Prostate gland (tissue), 2 donors: ENCODE data around the gene KRTAP1-3. TPM values are rescaled to one million over a fixed set of nuclear protein-coding genes. Genes with fewer than 3 reads are reported as not detected.
"Not testable (repeated sequence)": the region's sequence is repeated elsewhere in the genome, so short reads cannot be mapped to it uniquely, and the experiment has no call there.

Experiments
- DNase-seq: peaks from one replicate; pipeline ENCODE4 v3.0.0-alpha.2; 2019; ENCODE audit warnings: low spot score
- H3K27ac ChIP-seq, 2 donors: fragments of 200-600 bp; sonication (generic); 2 replicates each; pipeline ENCODE4 v1.5.1; 2017 to 2019
- H3K27me3 ChIP-seq: fragments of 200-600 bp; sonication (generic); replicated peaks from 2 replicates; pipeline ENCODE4 v1.5.1; 2019; ENCODE audit not compliant: insufficient read depth
- H3K36me3 ChIP-seq, 2 donors: fragments of 200-600 bp; sonication (generic); 1 replicate in 1 of 2; 2 replicates in 1 of 2; pipeline versions ENCODE4 v1.5.1 to v1.8.1; 2017 to 2019
- H3K4me1 ChIP-seq: fragments of 200-600 bp; sonication (generic); replicated peaks from 2 replicates; pipeline ENCODE4 v1.5.1; 2019
- H3K4me3 ChIP-seq, 2 donors: fragments of 200-600 bp; sonication (generic); 2 replicates each; pipeline ENCODE4 v1.5.1; 2017 to 2019
- H3K9me3 ChIP-seq: fragments of 200-600 bp; sonication (generic); 2 replicates; pipeline ENCODE4 v1.5.1; 2017
- POLR2A ChIP-seq: fragments of 450-650 bp; IDR thresholded peaks from one replicate; pipeline ENCODE4 v1.6.1; 2016; ENCODE audit warnings: antibody characterized with exemption, mild to moderate bottlenecking
- POLR2AphosphoS5 ChIP-seq: sonication (generic); formaldehyde crosslinking; IDR thresholded peaks from one replicate; pipeline ENCODE4 v1.6.1; 2017; ENCODE audit warnings: antibody characterized with exemption
- WGBS: methylation state at CpG from one replicate; pipeline ENCODE4 v1.1.5; 2018; 5-methylcytosine and 5-hydroxymethylcytosine counted together
- intact Hi-C: fragments of 100-400 bp; cut with DNase I; formaldehyde crosslinking; loops from one replicate; pipeline ENCODE4 v1.14.2; 2022
- total RNA-seq, 2 donors: library from RNA; depleted of rRNA; stranded (reverse); fragments of >200 nt; gene quantifications; one replicate each; pipeline ENCODE4 v1.1.0, GENCODE V29; 2016
- TF ChIP-seq, protein P1 (sequence below), 4 experiments: fragments of 200-600 bp in 2 of 4; fragments of 450-650 bp in 2 of 4; sonication (generic) in 2 of 4; IDR thresholded peaks; 1 replicate in 3 of 4; 2 replicates in 1 of 4; pipeline ENCODE4 v1.5.1; 2016 to 2019; ENCODE audit warnings: antibody characterized with exemption in 4 of 4, mild to moderate bottlenecking in 2 of 4, moderate library complexity in 2 of 4

KRTAP1-3 gene
- total RNA-seq, 2 donors from 2014 or later, result not detected

DNA sequence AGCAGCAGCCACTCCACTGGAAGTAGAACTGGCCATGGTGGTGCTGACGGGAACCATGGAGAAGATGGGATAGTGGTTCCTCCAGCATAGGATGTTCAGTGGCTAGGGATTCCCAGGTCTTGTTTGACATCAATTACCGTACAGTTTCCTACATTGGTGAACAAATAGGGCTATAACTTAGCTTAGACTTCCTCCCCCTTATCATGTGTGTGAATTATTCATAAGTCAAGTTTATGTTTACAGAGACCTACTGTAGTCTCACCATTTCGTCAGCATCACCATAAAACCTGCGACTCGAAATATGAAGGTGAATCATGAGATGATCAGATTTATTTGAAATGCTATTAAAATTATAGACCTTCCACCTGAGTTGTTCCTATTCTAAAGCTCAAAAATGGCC is 24.1 kb upstream of the KRTAP1-3 start:
- intact Hi-C loops, result no loop called here
- DNase-seq, result no peak
- no peaks in the 10 kb centered on the region for H3K4me1 ChIP-seq
- no peak overlapping the region for H3K27ac ChIP-seq
- no peaks in the 10 kb centered on the region for H3K9me3 ChIP-seq
- 83% methylated on average over 5 of the region's 5 CpGs for WGBS
- H3K4me3 ChIP-seq, result no peak overlapping the region
- H3K27me3 ChIP-seq, result no peaks in the 10 kb centered on the region
- H3K36me3 ChIP-seq, result no peaks in the 10 kb centered on the region
- no peak for TF ChIP-seq POLR2AphosphoS5

DNA sequence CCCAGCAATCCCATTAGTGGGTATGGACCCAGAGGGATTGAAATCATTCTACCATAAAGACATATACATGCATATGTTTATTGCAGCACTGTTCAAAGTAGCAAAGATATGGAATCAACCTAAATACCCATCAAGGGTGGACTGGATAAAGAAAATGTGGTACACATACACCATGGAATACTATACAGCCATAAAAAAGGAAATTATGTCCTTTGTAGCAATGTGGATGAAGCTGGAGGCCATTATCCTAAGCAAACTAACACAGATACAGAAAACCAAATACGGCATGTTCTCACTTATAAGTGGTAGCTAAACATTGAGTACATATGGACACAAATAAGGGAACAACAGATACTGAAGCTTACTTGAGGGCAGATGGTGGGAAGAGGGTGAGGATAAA is 22.9 kb upstream of the KRTAP1-3 start:
- WGBS, result 97% methylated on average over 1 of the region's 1 CpG
- Histone ChIP-seq H3K4me1 (no peaks in the 10 kb centered on the region), H3K9me3 (no peaks in the 10 kb centered on the region), H3K36me3 (no peaks in the 10 kb centered on the region), H3K27ac (no peak overlapping the region), H3K4me3 (no peak overlapping the region), H3K27me3 (no peaks in the 10 kb centered on the region)
- TF ChIP-seq POLR2A (no peak), POLR2AphosphoS5 (no peak)
- TF ChIP-seq, protein P1, sequence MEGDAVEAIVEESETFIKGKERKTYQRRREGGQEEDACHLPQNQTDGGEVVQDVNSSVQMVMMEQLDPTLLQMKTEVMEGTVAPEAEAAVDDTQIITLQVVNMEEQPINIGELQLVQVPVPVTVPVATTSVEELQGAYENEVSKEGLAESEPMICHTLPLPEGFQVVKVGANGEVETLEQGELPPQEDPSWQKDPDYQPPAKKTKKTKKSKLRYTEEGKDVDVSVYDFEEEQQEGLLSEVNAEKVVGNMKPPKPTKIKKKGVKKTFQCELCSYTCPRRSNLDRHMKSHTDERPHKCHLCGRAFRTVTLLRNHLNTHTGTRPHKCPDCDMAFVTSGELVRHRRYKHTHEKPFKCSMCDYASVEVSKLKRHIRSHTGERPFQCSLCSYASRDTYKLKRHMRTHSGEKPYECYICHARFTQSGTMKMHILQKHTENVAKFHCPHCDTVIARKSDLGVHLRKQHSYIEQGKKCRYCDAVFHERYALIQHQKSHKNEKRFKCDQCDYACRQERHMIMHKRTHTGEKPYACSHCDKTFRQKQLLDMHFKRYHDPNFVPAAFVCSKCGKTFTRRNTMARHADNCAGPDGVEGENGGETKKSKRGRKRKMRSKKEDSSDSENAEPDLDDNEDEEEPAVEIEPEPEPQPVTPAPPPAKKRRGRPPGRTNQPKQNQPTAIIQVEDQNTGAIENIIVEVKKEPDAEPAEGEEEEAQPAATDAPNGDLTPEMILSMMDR (IDR thresholded peaks at IDR 0.05), result no peak
- intact Hi-C loops, result no loop called here
- no peak for DNase-seq

DNA sequence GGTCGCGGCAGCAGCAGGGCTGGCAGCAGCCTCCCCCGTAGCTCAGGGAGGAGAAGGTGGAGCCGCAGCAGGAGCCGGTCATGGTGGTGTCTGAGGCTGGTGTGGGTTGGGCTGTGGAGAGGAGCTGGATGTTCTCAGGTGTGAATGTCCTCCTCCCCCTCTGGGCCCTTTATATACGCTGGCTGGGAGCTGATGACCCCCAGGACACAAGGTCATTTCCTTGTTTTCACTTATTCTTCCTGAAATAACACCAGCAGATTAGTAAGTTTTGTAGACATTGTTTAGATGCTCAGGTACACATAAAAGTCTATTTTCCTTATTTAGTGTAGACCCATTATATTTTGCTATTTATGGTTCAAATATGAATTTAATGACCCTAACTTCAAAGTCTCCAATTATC is 20.5 kb upstream of the KRTAP1-3 start, which contains the start of gene KRTAP2-2:
TSS of gene KRTAP2-2 (minus strand) at position 101 of the 400 bp plus-strand sequence. CDS start at position 82, 19 bp downstream.
- H3K27ac ChIP-seq, DNase-seq, H3K9me3 ChIP-seq, H3K4me3 ChIP-seq, H3K27me3 ChIP-seq, H3K36me3 ChIP-seq, H3K4me1 ChIP-seq, intact Hi-C loops: not testable (repeated sequence)
- WGBS, result 75% methylated on average over 1 of the region's 6 CpGs

DNA sequence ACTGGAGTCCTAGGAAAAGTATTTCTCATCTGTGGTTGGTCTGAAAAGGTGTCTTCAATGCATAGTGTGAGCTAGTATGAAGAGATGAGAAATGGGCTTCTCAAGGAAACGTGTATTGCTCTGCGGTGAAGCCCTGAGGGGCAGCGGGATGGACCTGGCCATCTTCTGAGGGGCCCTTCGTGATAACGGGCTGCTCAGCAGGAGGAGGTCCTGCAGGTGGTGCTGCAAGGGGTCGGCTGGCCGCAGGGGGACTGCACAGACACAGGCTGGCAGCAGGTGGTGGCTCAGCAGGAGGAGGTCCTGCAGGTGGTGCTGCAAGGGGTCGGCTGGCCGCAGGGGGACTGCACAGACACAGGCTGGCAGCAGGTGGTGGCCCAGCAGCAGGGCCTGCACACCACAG is 19.9 kb upstream of the KRTAP1-3 start:
- H3K4me1 ChIP-seq, H3K36me3 ChIP-seq, DNase-seq, H3K27ac ChIP-seq, H3K9me3 ChIP-seq, H3K4me3 ChIP-seq, intact Hi-C loops, H3K27me3 ChIP-seq: not testable (repeated sequence)
- WGBS, result 81% methylated on average over 7 of the region's 9 CpGs

DNA sequence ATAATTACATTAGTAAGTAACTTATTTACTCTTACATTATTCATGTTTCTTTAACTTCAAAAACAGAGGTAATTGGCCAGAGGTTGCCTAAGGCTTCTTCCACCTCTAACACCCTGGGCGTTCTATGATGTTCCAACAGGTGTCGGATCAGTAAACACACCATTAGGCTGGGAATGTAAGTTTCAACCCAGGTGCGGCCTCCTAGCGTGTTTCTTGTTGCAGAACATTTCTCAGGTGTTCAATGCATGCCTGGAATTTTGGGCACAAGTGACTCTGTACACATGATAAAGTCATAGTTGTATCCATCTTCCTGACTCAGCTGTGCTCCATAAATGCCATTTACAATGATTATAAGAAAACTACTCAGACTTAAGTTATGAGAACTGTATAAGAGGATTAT is 19.4 kb upstream of the KRTAP1-3 start:
- no peak for DNase-seq
- 81% methylated on average over 4 of the region's 4 CpGs for WGBS
- intact Hi-C loops, result no loop called here
- Histone ChIP-seq H3K9me3 (no peaks in the 10 kb centered on the region), H3K4me1 (no peaks in the 10 kb centered on the region), H3K27ac (no peak overlapping the region), H3K4me3 (no peak overlapping the region), H3K27me3 (no peaks in the 10 kb centered on the region), H3K36me3 (no peaks in the 10 kb centered on the region)
- TF ChIP-seq POLR2AphosphoS5, result no peak
- no peak for TF ChIP-seq POLR2A
- TF ChIP-seq, protein P1 (IDR thresholded peaks at IDR 0.05), result no peak

DNA sequence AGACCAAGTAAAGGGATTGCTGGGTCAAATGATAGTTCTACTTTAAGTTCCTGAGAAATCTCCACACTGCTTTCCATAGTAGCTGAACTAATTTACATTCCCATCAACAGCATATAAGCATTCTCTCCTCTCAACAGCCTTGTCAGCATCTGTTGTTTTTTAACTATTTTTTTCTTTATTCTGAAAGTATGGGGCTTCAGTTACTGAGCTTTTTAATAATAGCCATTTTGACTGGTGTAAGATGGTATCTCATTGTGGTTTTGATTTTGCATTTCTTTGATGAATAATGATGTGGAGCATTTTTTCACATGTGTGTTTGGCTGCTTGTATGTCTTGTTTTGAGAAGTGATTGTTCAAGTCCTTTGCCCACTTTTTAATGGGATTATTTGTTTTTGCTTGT is 17.9 kb upstream of the KRTAP1-3 start:
- no peaks in the 10 kb centered on the region for H3K4me1 ChIP-seq
- no peak for DNase-seq
- no peak overlapping the region for H3K27ac ChIP-seq
- TF ChIP-seq, protein P1 (IDR thresholded peaks at IDR 0.05), result no peak
- no peak for TF ChIP-seq POLR2A
- TF ChIP-seq POLR2AphosphoS5, result no peak
- H3K27me3 ChIP-seq, result no peaks in the 10 kb centered on the region
- no peaks in the 10 kb centered on the region for H3K9me3 ChIP-seq
- H3K4me3 ChIP-seq, result no peak overlapping the region
- intact Hi-C loops, result no loop called here
- no peaks in the 10 kb centered on the region for H3K36me3 ChIP-seq
